ENCODE data around the gene SERPINB2. TPM values are rescaled to one million over a fixed set of nuclear protein-coding genes. Genes with fewer than 3 reads are reported as not detected.

Gene SERPINB2
- total RNA-seq, 4 donors from 2014 or later: not detected

DNA sequence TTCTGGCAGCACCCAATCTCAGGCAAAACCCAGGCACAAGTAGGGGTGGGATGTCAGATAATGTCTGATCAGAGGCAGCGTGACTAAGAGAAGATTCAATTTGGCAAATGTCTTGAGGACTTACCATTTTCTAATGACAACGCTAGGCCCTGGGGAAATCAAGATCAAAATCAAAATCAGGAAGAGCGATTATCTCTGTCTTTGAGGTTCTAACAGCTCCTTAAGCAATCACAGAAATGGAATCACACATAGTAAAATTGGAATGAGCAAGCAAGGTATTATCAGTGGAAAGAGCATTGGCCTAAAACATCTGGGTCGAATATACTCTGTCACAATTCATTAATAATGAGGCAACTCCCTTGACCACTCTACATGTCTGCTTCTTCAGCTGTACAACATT, 8.6 kb upstream of the SERPINB2 start:
- Histone ChIP-seq H3K4me3 (no peak overlapping the region), H3K4me1 (no peaks in the 10 kb centered on the region), H3K27ac (no peak overlapping the region), H3K27me3 (no peaks in the 10 kb centered on the region), H3K36me3 (no peaks in the 10 kb centered on the region), H3K9me3 (no peaks in the 10 kb centered on the region)
- TF ChIP-seq, protein P1, sequence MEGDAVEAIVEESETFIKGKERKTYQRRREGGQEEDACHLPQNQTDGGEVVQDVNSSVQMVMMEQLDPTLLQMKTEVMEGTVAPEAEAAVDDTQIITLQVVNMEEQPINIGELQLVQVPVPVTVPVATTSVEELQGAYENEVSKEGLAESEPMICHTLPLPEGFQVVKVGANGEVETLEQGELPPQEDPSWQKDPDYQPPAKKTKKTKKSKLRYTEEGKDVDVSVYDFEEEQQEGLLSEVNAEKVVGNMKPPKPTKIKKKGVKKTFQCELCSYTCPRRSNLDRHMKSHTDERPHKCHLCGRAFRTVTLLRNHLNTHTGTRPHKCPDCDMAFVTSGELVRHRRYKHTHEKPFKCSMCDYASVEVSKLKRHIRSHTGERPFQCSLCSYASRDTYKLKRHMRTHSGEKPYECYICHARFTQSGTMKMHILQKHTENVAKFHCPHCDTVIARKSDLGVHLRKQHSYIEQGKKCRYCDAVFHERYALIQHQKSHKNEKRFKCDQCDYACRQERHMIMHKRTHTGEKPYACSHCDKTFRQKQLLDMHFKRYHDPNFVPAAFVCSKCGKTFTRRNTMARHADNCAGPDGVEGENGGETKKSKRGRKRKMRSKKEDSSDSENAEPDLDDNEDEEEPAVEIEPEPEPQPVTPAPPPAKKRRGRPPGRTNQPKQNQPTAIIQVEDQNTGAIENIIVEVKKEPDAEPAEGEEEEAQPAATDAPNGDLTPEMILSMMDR (IDR thresholded peaks at IDR 0.05): no peak
- no peak for TF ChIP-seq POLR2A (IDR thresholded peaks at IDR 0.05)
- DNase-seq: no peak

DNA sequence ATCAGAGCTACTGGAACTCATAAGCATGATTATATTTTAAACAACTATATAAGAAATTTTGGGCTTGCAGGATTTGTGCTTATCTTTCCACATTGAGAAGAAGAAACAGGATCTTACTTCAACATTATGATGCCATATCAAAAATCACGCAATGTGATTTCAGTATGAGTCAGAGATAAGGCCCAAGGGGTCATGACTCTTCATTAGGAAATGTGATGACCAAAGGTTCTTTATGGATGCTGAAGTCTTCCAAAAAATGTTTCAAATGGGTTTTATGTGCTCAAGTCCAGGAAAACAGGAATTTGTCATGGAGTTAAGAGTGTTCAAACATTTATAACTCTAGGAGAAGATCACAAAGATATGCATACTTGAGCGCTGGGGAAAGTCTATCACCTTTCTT, 7.8 kb upstream of the SERPINB2 start:
- H3K4me1 ChIP-seq: no peaks in the 10 kb centered on the region
- TF ChIP-seq, protein P1 (IDR thresholded peaks at IDR 0.05): no peak
- no peak for TF ChIP-seq POLR2A (IDR thresholded peaks at IDR 0.05)
- H3K4me3 ChIP-seq: no peak overlapping the region
- no peak overlapping the region for H3K27ac ChIP-seq
- no peak for DNase-seq
- H3K9me3 ChIP-seq: no peaks in the 10 kb centered on the region
- no peaks in the 10 kb centered on the region for H3K27me3 ChIP-seq
- no peaks in the 10 kb centered on the region for H3K36me3 ChIP-seq

DNA sequence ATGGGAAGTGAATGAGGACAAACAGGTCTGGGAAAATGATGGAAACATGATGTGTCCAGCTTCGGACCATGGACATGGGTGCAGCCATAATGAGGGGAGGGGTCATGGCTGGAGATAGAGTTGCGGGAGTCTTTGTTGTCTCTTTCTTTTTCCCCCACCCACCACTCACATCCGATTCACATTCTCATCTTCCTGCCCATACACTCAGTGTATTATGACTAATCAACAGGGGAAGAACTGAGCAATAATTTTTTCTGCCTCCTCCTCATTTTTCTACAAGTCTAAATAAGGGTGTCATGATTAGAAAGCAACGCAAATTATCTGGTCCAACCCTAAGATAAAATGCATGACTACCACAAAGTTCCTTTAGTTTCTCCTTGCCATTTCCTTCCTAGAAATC, 5.7 kb upstream of the SERPINB2 start:
- H3K36me3 ChIP-seq: no peaks in the 10 kb centered on the region
- no peaks in the 10 kb centered on the region for H3K4me1 ChIP-seq
- H3K27me3 ChIP-seq: no peaks in the 10 kb centered on the region
- TF ChIP-seq POLR2A (IDR thresholded peaks at IDR 0.05): no peak
- TF ChIP-seq, protein P1 (IDR thresholded peaks at IDR 0.05): no peak
- no peak overlapping the region for H3K27ac ChIP-seq
- no peak for DNase-seq
- no peak overlapping the region for H3K4me3 ChIP-seq
- H3K9me3 ChIP-seq: no peaks in the 10 kb centered on the region

DNA sequence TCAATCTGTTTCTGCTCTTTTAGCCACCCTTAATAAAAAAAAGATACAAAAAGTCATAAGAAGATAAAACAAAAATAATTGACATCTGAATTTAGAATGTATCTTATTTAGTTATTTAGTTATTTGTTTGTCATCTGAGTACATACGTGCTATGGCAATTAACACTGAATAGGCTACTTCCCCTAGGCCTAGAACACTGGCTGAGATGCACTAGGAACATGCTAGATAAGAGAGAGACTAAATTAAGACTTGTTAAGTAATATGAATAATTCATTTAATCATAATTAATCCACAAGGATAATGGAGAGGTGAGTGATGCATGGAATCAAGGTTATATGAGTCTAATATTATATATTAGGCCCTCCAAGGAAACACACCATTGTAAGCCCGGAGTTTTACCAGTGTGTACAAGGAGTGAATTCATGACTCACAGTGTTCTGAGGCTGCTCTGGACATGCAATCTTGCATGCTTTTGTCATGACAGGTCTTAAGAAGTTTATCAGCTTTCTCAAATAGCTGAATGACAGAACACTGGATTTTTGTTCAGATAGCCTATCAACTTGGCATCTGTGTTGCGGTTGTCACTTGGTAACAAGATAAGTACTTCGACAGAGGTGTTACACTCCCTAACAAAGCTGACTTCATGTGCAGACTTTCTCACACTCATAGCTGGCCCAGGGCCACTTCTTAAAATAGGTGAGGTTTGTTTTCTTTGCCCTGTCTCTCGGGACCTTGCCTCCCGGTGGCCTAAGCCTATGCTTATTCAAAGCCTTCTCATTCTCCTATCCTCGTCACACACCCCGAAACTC, 5.0 kb upstream of the SERPINB2 start:
- DNase-seq: no peak
- Histone ChIP-seq H3K4me3 (no peak overlapping the region), H3K9me3 (no peaks in the 10 kb centered on the region), H3K27ac (no peak overlapping the region), H3K27me3 (no peaks in the 10 kb centered on the region), H3K36me3 (no peaks in the 10 kb centered on the region), H3K4me1 (no peaks in the 10 kb centered on the region)
- TF ChIP-seq, protein P1 (IDR thresholded peaks at IDR 0.05): no peak
- no peak for TF ChIP-seq POLR2A (IDR thresholded peaks at IDR 0.05)

DNA sequence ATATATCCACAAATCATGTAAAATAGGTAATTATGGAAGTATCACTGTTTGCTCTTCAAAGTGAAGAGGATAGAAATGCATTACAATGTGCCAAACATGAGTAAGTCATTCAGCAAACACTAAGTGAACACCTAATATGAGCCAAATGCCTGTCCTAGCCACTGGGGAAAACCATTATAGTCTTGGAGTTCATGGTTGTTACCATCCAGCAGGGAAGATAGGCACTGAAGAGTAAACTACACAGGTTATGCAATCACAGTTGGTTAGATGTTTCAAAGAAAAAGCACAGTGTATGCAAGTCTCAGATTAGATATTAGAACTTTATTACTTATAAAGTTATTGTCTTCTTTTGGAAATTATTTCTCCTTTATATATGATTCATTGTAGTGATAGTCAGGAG, 3.9 kb upstream of the SERPINB2 start:
- Histone ChIP-seq H3K27ac (no peak overlapping the region), H3K27me3 (no peaks in the 10 kb centered on the region), H3K36me3 (no peaks in the 10 kb centered on the region), H3K4me1 (no peaks in the 10 kb centered on the region), H3K4me3 (no peak overlapping the region), H3K9me3 (no peaks in the 10 kb centered on the region)
- no peak for DNase-seq
- no peak for TF ChIP-seq POLR2A (IDR thresholded peaks at IDR 0.05)
- TF ChIP-seq, protein P1 (IDR thresholded peaks at IDR 0.05): no peak
